ENCODE measurements around the gene MBD6.

The MBD6 gene

DNA sequence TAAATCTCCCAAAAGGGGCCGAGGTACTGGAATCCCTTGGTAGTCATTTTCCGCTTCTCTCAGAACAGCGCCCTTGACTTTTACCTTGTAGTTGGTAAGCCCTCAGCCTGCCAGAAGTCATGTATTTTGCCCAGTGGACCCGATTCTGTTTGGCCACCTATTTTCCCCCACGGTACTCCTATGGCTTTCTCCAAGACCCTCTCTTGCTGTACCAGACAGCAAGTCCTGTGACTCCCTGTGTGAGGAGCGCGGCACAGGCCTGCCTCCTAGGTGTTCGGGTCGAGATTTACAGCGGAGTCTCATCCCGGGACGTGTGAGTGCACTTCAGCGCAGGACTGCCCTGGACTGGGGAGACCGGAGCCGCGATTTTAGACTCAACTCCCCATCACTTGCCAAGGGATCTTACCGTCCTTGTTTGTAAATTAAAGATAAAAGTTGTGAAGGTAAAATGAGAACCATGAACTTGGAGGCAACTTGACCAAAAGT, 1.1 kb upstream of the MBD6 start:
- H3K4me3 ChIP-seq = peak overlapping the region; percentile 98
- H3K9me3 ChIP-seq (ENCODE audit: low read depth, low read length) = no peaks in the 10 kb centered on the region
- peak overlapping the region; percentile 74 for H3K9ac ChIP-seq (ENCODE audit: insufficient read length)
- no peak for DNase-seq (ENCODE audit: low read depth, low spot score)
- TF ChIP-seq EZH2 (IDR thresholded peaks at IDR 0.05) (no peak), POLR2AphosphoS5 (IDR thresholded peaks at IDR 0.05; ENCODE audit: borderline replicate concordance, low read depth, low read length) (no peak; the same call in 1 of the 2 replicates), FOXP2 (optimal IDR thresholded peaks at IDR 0.05; ENCODE audit: control extremely low read depth, extremely low read length, insufficient read depth) (no peak)
- peaks cover 62% of the 10 kb centered on the region for H3K36me3 ChIP-seq (ENCODE audit: insufficient read depth, low read length)
- H3K27ac ChIP-seq = peak overlapping the region; percentile 100

DNA sequence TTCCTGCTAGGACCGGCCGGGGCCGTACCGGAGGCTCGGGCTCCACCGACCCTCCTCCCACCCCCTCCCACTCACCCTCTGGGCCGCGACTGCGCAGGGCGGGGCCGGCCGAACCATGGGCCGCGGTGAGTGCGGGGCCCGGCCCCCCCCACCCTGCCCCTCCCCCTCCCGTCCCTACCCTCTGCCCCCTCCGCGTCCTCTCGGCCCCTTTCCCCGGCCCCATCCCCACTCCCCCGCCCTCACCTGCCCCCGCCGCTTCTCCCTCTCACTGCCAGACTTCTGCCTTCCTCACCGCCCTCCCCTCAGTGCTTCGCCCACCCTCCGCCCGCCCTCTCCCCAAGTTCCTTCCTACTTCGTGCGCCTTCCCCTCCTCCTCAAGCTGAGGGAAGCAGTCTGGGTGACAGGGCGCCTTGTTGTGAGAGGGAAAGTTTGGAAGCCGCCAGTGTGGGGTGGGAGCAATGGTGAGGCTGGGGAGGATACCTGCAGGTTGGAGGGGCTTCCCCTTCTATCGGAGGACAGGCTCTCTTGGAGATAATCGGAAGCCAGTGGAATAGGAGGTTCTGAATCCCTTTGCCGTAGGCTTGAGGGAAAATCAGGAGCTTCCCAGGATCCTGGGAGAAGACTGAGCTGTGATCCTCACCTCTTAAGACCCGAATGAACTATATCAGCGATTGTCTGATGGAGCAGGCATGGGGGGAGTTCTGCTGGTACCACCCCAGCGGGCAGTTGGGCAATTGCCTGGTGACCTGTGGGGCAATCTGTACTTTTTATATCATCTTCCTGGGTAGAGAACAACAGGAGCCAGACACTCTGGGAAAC, 472 bp downstream of the MBD6 start:
- Histone ChIP-seq H3K27ac (peak overlapping the region; percentile 83), H3K4me3 (peak overlapping the region; percentile 98), H3K9ac (ENCODE audit: insufficient read length) (peak overlapping the region; percentile 91), H3K36me3 (ENCODE audit: insufficient read depth, low read length) (peaks cover 62% of the 10 kb centered on the region), H3K9me3 (ENCODE audit: low read depth, low read length) (no peaks in the 10 kb centered on the region)
- no peak for DNase-seq (ENCODE audit: low read depth, low spot score)
- TF ChIP-seq FOXP2 (optimal IDR thresholded peaks at IDR 0.05; ENCODE audit: control extremely low read depth, extremely low read length, insufficient read depth) = no peak
- TF ChIP-seq POLR2AphosphoS5 (IDR thresholded peaks at IDR 0.05; ENCODE audit: borderline replicate concordance, low read depth, low read length) = 0 out of 2 replicates have a peak, but pooled peaks have one; percentile 31
- no peak for TF ChIP-seq EZH2 (IDR thresholded peaks at IDR 0.05)

DNA sequence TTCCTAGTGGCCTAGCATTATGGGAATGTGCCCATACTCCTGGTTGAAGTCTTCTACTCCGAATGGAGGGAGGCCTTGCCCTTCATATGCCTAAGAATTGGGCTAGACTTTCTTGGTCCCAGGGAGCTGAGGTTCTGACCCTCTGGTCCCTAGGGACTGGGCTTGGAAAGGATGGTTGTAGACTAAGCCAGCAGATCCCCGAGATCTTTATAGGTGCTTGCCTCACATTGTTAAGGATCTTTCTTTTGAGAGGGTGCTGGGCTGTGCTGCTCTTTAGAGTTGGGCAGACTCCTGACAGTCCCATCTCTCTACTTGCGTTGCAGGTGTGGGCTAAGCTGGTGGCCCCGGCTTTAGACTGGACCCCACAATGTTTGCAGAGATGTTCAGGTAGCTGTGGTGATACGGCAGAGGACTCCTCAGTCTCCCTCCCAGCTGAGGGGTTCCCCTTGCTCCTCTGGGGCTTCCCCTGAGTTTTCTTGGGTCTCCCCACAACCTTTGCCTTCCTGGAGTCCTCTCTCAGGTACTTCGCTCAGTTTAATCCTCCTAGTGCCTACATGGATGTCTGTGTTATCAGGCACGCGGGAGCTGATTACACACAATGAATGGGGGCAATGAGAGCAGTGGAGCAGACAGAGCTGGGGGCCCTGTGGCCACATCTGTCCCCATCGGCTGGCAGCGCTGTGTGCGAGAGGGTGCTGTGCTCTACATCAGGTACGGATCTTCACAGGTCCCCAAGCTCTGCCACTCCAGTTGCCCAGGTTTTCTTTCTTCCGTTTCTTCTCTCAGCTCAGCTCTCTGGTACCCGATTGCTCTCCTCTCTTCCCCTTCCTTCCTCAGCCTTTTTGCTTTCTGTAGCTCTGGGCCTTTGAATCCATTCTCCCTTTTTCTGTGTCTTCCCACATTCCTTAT, 1.3 kb downstream of the MBD6 start:
- TF ChIP-seq POLR2AphosphoS5 (IDR thresholded peaks at IDR 0.05; ENCODE audit: borderline replicate concordance, low read depth, low read length) (no peak), FOXP2 (optimal IDR thresholded peaks at IDR 0.05; ENCODE audit: control extremely low read depth, extremely low read length, insufficient read depth) (no peak), EZH2 (IDR thresholded peaks at IDR 0.05) (no peak)
- peak overlapping the region; percentile 98 for H3K4me3 ChIP-seq
- no peaks in the 10 kb centered on the region for H3K9me3 ChIP-seq (ENCODE audit: low read depth, low read length)
- no peak for DNase-seq (ENCODE audit: low read depth, low spot score)
- H3K9ac ChIP-seq (ENCODE audit: insufficient read length) = peak overlapping the region; percentile 91
- H3K27ac ChIP-seq = peak overlapping the region; percentile 83
- peaks cover 62% of the 10 kb centered on the region for H3K36me3 ChIP-seq (ENCODE audit: insufficient read depth, low read length)

DNA sequence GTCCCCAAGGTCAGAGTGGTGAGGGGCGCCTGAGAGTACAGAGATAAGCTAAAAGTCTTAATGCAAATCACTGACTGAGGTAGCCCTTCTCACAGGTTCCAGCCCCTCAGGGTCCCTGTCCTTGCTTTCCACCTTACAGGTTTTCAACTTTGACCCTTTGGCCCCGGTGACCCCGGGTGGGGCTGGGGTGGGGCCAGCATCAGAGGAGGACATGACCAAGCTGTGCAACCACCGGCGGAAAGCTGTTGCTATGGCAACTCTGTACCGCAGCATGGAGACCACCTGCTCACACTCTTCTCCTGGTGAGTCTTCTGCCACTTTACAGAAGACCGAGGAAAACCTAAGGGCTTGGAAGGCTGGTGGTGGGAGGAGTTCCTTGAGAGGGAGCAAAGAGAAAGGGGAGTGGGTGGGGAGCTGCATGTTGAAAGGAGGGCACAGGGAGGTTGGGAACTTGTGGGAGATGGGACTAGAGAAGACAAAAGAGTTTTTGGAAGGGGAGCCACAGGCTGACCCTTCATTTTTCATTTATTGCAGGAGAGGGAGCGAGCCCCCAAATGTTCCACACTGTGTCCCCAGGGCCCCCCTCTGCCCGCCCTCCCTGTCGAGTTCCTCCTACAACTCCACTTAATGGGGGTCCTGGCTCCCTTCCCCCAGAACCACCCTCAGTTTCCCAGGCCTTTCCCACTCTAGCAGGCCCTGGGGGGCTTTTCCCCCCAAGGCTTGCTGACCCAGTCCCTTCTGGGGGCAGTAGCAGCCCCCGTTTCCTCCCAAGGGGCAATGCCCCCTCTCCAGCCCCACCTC, 2.4 kb downstream of the MBD6 start:
- no peak overlapping the region for H3K9ac ChIP-seq (ENCODE audit: insufficient read length)
- TF ChIP-seq POLR2AphosphoS5 (IDR thresholded peaks at IDR 0.05; ENCODE audit: borderline replicate concordance, low read depth, low read length) (no peak), EZH2 (IDR thresholded peaks at IDR 0.05) (no peak), FOXP2 (optimal IDR thresholded peaks at IDR 0.05; ENCODE audit: control extremely low read depth, extremely low read length, insufficient read depth) (no peak)
- no peaks in the 10 kb centered on the region for H3K9me3 ChIP-seq (ENCODE audit: low read depth, low read length)
- H3K27ac ChIP-seq = no peak overlapping the region; the same call in 1 of the 2 replicates
- DNase-seq (ENCODE audit: low read depth, low spot score) = no peak
- peak overlapping the region; percentile 98 for H3K4me3 ChIP-seq
- H3K36me3 ChIP-seq (ENCODE audit: insufficient read depth, low read length) = peaks cover 60% of the 10 kb centered on the region

DNA sequence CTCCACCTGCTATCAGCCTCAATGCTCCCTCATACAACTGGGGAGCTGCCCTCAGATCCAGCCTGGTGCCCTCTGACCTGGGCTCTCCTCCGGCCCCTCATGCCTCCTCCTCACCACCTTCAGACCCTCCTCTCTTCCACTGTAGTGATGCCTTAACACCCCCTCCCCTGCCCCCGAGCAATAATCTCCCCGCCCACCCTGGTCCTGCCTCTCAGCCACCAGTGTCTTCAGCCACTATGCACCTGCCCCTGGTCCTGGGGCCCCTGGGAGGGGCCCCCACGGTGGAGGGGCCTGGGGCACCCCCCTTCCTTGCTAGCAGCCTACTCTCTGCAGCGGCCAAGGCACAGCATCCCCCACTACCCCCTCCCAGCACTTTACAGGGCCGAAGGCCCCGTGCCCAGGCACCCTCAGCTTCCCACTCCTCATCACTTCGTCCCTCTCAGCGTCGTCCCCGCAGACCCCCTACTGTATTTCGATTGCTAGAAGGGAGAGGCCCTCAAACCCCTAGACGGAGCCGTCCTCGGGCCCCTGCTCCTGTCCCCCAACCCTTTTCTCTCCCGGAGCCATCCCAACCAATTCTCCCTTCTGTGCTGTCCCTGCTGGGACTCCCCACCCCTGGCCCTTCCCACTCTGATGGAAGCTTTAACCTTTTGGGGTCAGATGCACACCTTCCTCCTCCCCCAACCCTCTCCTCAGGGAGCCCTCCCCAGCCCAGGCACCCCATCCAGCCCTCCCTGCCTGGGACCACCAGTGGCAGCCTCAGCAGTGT, 3.2 kb downstream of the MBD6 start:
- H3K36me3 ChIP-seq (ENCODE audit: insufficient read depth, low read length) = peaks cover 67% of the 10 kb centered on the region
- no peak overlapping the region for H3K27ac ChIP-seq

DNA sequence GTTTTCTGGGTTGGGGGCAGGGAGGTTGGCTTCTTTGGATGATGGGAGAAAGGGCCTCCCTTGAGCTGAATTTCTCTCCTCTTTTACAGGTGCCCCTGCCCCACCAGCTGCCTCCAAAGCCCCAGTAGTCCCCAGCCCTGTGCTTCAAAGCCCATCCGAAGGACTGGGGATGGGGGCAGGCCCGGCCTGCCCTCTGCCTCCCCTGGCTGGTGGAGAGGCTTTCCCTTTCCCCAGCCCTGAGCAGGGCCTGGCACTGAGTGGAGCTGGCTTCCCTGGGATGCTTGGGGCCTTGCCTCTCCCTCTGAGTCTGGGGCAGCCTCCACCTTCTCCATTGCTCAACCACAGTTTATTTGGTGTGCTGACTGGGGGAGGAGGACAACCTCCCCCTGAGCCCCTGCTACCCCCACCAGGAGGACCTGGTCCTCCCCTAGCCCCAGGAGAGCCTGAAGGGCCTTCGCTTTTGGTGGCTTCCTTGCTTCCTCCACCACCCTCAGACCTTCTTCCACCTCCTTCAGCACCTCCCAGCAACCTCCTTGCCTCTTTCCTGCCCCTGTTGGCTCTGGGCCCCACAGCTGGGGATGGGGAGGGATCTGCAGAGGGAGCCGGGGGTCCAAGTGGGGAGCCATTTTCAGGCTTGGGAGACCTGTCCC, 4.0 kb downstream of the MBD6 start:
- no peak overlapping the region for H3K9ac ChIP-seq (ENCODE audit: insufficient read length)
- H3K36me3 ChIP-seq (ENCODE audit: insufficient read depth, low read length) = peaks cover 75% of the 10 kb centered on the region
- TF ChIP-seq FOXP2 (optimal IDR thresholded peaks at IDR 0.05; ENCODE audit: control extremely low read depth, extremely low read length, insufficient read depth) (no peak), EZH2 (IDR thresholded peaks at IDR 0.05) (no peak), POLR2AphosphoS5 (IDR thresholded peaks at IDR 0.05; ENCODE audit: borderline replicate concordance, low read depth, low read length) (no peak)
- H3K9me3 ChIP-seq (ENCODE audit: low read depth, low read length) = no peaks in the 10 kb centered on the region
- H3K4me3 ChIP-seq = no peak overlapping the region
- DNase-seq (ENCODE audit: low read depth, low spot score) = no peak
- H3K27ac ChIP-seq = no peak overlapping the region

More for the DNA sequence above, 3.2 kb downstream of the MBD6 start:
- Histone ChIP-seq H3K4me3 (no peak overlapping the region), H3K9me3 (ENCODE audit: low read depth, low read length) (no peaks in the 10 kb centered on the region), H3K9ac (ENCODE audit: insufficient read length) (no peak overlapping the region)
- TF ChIP-seq POLR2AphosphoS5 (IDR thresholded peaks at IDR 0.05; ENCODE audit: borderline replicate concordance, low read depth, low read length) (no peak), EZH2 (IDR thresholded peaks at IDR 0.05) (no peak), FOXP2 (optimal IDR thresholded peaks at IDR 0.05; ENCODE audit: control extremely low read depth, extremely low read length, insufficient read depth) (no peak)
- no peak for DNase-seq (ENCODE audit: low read depth, low spot score)
